ENCODE results near the gene MED22.
A peak's percentile ranks its signal among the peaks of the same experiment; 100 is the strongest.

MED22 gene

DNA sequence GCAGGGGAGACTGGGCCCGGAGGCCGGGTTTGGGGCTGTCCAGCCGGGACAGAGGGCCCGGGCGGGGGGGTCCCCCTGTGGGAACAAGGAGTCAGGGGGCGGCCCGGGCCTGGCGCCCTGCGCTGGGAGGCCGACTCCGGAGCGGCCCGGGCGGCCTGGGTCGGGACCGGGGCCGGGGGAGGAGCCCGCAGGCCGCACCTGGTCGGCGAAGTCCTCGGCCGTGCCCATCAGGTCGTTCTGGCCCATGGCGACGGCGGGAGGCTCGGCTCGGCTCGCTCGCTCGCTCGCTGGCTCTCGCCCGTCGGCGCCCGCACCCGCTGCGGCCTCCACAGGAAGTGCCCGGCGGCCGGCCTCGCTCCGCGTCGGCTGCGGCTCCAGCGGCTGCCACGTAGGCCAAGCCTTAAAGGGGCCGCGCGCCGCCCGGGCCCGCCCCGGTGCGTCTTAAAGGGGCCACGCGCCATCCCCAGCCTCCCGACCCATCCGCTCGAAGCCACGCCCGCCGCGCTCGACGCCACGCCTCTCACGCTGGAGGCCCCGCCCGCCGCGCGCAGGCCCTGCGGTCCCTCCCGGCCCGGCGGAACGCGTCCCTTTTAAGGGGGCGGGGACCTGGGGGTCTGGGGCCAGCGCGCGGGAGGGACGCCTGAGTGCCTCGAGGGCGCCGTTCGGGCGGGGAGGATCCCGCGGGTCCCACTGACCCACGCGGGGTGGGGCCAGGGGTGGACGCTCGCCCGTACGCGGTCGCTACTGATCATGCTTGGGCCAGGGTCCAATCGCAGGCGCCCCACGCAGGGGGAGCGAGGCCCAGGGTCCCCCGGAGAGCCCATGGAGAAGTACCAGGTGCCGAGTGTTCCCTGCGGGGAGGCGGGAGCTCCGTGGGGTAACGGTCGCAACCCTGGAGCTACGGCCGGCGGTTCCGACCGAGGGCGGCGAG, 28.1 kb upstream of the MED22 start, which contains the start of the genes STKLD1 and SURF4:
TSS of gene STKLD1 (plus strand) at position 643 of the 931 bp plus-strand sequence. CDS start at position 751, 108 bp downstream.
TSS of gene SURF4 (minus strand) at position 337 of the 931 bp plus-strand sequence. CDS start at position 246, 91 bp downstream.
- peak; percentile 93 for DNase-seq

GRCh38 chr9:133375116-133375723, 27.3 kb upstream of the MED22 start:
- no peak for DNase-seq

GRCh38 chr9:133374612-133375115, 26.7 kb upstream of the MED22 start:
- no peak for DNase-seq

DNA sequence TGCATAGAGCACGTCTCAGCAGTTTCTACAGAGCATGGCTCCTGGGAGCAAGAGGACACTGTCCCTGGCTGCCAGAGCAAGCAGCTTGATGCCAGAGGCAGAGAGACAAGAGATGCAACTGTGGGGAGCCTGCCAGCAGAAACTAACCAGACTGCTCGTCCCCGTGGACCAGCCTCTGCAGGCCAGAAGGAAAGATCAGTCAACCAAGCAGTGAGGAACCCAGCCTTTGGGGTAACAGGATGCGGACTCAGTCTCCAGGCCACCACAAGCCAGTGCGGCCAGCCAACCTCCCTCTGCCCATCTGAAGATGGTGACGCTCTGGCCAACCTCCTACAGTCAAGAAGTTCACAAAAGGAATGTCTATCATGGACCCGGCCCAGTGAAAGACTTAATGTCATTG, 24.2 kb upstream of the MED22 start:
- no peak for DNase-seq

- DNase-seq = no peak
These were observed 23.4 kb upstream of the MED22 start for GRCh38 chr9:133371261-133371711.

GRCh38 chr9:133370685-133371084, 22.8 kb upstream of the MED22 start:
- DNase-seq = no peak

DNA sequence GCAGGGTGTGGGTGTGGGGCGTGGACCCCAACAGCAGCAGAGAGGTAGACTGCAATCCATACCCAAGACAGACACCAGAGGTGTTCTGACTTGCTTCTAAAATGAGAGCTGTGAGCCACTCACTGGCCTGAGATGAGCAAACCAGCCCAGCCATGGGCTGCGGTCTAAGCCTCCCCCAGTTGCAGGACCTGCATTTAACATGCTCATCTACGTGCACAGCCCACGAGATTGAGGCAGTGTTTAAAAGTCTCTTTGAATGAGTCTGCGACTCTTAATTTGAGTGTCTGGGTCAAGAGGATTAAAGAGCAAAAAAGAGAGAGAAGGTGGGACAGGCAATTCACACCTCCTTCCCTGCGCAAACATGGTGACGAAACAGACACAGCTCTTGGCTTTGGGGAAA, 22.0 kb upstream of the MED22 start:
- DNase-seq = no peak

- DNase-seq = no peak
These were observed 21.5 kb upstream of the MED22 start for GRCh38 chr9:133369422-133369821.

DNA sequence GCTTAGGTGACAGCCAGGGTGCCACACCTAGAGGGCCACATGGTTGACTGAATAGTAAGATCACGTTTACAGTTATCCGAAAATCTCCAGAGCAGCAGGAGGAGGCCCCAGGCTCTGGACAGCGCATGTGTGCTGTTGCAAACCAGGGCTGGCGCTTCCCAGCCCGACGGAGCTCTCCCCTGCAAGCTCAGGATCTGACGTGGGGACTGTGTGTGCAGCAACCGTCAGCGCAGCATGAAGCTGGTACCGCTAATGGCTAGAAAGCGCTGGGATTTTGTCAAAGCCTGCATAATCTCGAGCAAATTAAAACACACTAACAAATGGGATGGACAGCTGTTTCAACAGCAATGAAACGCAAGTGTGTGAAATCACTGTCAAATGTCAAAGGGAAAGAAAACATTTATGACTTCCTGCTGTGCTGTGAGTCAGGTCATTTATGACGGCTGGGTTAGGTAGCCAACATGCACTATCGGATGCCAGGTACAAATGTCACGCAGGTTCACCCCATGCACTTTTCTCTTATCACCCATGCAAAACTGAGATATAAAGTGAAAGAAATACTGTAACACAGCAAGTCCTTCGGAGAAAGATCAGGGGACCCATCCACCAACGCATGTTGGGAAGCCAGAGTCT, 20.4 kb upstream of the MED22 start:
- no peak for DNase-seq

GRCh38 chr9:133367778-133368177, 19.8 kb upstream of the MED22 start:
- DNase-seq = no peak

DNA sequence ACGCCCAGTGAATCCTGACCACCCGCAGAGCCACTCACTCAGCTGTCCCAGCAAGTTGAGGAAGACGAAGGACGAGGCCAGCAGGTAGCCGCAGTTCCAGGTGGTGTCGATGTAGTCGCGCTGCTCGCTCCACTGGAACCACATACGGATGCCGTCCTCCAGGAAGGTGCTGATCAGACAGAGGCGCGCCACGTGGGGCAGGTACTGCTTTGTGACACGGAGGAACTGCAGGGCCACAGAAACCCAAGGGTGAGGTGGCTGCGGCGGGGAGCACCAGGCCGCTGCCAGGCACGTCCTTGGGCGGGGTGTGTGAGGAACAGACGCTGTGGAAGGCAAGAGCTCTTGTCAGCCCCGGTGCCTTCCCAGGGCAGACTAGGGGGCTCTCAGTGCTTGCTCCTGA, 19.3 kb upstream of the MED22 start:
- DNase-seq = no peak

DNA sequence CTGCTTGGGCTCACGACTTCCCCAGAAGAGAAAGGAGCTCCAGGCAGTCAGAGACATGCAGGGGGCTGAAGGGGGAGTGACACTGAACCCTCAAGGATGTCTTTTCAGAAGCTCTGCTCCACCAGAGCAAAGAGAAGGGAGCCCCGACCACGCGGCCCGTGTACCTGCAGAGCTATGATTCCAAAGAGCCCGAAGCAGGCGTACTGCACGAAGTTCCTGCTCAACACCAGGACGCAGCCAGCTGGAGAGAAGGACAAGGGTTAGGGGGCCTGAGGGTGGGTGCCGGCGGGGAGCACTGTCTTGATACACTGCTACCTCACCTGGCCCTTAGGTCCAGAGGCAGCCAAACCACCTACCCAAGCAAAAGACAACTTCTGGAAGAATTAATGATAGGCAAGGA, 18.5 kb upstream of the MED22 start:
- DNase-seq = no peak

- no peak for DNase-seq
These were observed 14.6 kb upstream of the MED22 start for GRCh38 chr9:133362359-133363044.

- no peak for DNase-seq
These were observed 13.7 kb upstream of the MED22 start for GRCh38 chr9:133361507-133362092.

DNA sequence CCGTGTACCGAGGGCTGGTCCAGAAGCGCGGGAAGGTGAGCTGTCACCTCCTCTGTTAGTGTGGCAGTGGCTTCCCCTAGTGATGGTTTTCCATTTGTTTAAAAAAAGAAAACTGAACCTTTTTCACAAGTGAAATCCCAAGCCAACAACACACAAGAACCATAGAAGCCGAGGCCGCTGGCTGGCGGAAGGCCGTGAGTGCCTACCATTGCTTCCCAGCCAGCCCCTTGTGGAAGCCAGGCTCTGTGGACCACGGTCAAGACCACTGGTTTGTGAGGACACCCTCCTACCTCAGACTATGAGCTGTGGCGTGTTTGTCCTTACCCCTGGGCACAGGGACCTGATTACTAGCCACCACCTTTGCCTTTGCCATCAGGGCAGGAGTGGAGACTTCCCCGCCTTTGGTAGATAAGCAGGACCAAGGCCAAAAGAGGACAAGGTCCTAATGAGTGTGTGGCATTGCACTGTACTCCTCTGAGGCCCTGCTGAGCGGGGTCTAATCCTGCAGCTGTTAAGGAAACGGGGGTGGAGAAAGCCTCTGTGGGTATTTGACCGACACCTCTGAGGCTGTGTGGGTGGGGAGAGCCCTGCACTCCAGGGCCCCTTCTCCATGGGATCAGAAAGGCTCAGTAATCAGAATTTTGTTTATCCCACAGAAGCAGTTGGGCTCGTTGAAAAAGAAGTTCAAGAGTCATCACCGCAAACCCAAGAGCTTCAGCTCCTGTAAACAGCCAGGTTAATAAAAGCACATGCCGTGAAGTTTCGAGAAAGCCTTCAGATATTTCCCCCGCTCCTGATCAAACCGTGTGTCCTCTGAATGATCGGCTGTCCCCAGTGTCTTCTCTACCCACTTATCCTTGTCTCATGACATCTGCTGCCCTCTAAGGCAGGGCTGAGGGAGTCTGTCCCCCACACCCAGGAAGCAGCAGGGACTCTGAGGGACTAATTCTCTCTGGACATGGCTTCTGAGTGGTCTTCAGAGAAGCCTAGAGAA, 12.8 kb upstream of the MED22 start:
- no peak for DNase-seq

- DNase-seq = no peak
These were observed 11.7 kb upstream of the MED22 start for GRCh38 chr9:133359399-133360175.

GRCh38 chr9:133357656-133358055, 9.7 kb upstream of the MED22 start:
- DNase-seq = no peak

GRCh38 chr9:133356391-133357091, 8.6 kb upstream of the MED22 start, which contains the start of the genes SURF1 and SURF2:
TSS of gene SURF1 (minus strand) at chr9:133356487. CDS start at chr9:133356453, 34 bp downstream.
TSS of gene SURF2 (plus strand) at chr9:133356550. CDS start at chr9:133356593, 43 bp downstream.
- DNase-seq = peak; percentile 58 to 62

- no peak for DNase-seq
These were observed 8.0 kb upstream of the MED22 start for GRCh38 chr9:133355881-133356357.

Measured in hippocampal formation (tissue), 2 donors.